ENCODE measurements around the gene TENM4. TPM values are rescaled to one million over a fixed set of nuclear protein-coding genes. Genes with fewer than 3 reads are reported as not detected.

TENM4 gene
- polyA plus RNA-seq, 1 donor from 2014 or later = 16.8 TPM

- no peaks in the 10 kb centered on the region for H3K9me2 ChIP-seq (ENCODE audit: insufficient read depth, low read length)
- TF ChIP-seq REST (IDR thresholded peaks at IDR 0.05; ENCODE audit: borderline replicate concordance) = no peak
- TF ChIP-seq EP300 (conservative IDR thresholded peaks at IDR 0.05; ENCODE audit: poor library complexity, severe bottlenecking) = no peak
- H3F3A ChIP-seq (ENCODE audit: insufficient read depth, low read length, poor library complexity, severe bottlenecking) = no peaks in the 10 kb centered on the region
Measured at GRCh38 chr11:78647986-78648875, 792.6 kb downstream of the TENM4 start.

GRCh38 chr11:78647266-78647915 lies 793.4 kb downstream of the TENM4 start:
- Histone ChIP-seq H3K9me3 (ENCODE audit: low read length) (no peaks in the 10 kb centered on the region), H3K9me2 (ENCODE audit: insufficient read depth, low read length) (no peaks in the 10 kb centered on the region), H3K9ac (ENCODE audit: low read length) (no peak overlapping the region), H3K27ac (ENCODE audit: low read length) (no peak overlapping the region), H2AFZ (ENCODE audit: low read depth, low read length) (no peak overlapping the region), H4K20me1 (ENCODE audit: insufficient read depth) (no peaks in the 10 kb centered on the region), H3K79me2 (replicated peaks; ENCODE audit: insufficient read depth, low read length) (no peaks in the 10 kb centered on the region), H3F3A (ENCODE audit: insufficient read depth, low read length, poor library complexity, severe bottlenecking) (no peaks in the 10 kb centered on the region), H3K4me2 (ENCODE audit: low read length) (no peak overlapping the region), H3K4me3 (ENCODE audit: low read length) (no peak overlapping the region), H3K27me3 (ENCODE audit: insufficient read depth, low read depth, low read length) (no peaks in the 10 kb centered on the region), H3K36me3 (ENCODE audit: insufficient read depth, low read length) (no peaks in the 10 kb centered on the region)
- no peak for TF ChIP-seq RAD21 (conservative IDR thresholded peaks at IDR 0.05)
- TF ChIP-seq TAF1 (IDR thresholded peaks at IDR 0.05; ENCODE audit: low read depth) = no peak
- TF ChIP-seq SMC3 (conservative IDR thresholded peaks at IDR 0.05; ENCODE audit: poor library complexity) = no peak
- TF ChIP-seq EZH2 (IDR thresholded peaks at IDR 0.05; ENCODE audit: borderline replicate concordance, insufficient read depth, low read length, poor library complexity, severe bottlenecking) = no peak
- TF ChIP-seq CTCF (IDR thresholded peaks at IDR 0.05; ENCODE audit: poor library complexity, severe bottlenecking) = no peak
- TF ChIP-seq POLR2AphosphoS5 (IDR thresholded peaks at IDR 0.05) = no peak
- TF ChIP-seq MXI1 (conservative IDR thresholded peaks at IDR 0.05; ENCODE audit: poor library complexity, severe bottlenecking) = no peak
- TF ChIP-seq EP300 (conservative IDR thresholded peaks at IDR 0.05; ENCODE audit: poor library complexity, severe bottlenecking) = no peak
- TF ChIP-seq REST (IDR thresholded peaks at IDR 0.05; ENCODE audit: borderline replicate concordance) = no peak

More at GRCh38 chr11:78647986-78648875, 792.6 kb downstream of the TENM4 start:
- no peak overlapping the region for H3K27ac ChIP-seq (ENCODE audit: low read length)
- no peak overlapping the region for H3K9ac ChIP-seq (ENCODE audit: low read length)
- no peak overlapping the region for H3K4me2 ChIP-seq (ENCODE audit: low read length)
- H3K4me3 ChIP-seq (ENCODE audit: low read length) = no peak overlapping the region
- H2AFZ ChIP-seq (ENCODE audit: low read depth, low read length) = no peak overlapping the region
- no peaks in the 10 kb centered on the region for H4K20me1 ChIP-seq (ENCODE audit: insufficient read depth)
- no peaks in the 10 kb centered on the region for H3K36me3 ChIP-seq (ENCODE audit: insufficient read depth, low read length)
- no peaks in the 10 kb centered on the region for H3K9me3 ChIP-seq (ENCODE audit: low read length)
- H3K27me3 ChIP-seq (ENCODE audit: insufficient read depth, low read depth, low read length) = no peaks in the 10 kb centered on the region
- H3K79me2 ChIP-seq (replicated peaks; ENCODE audit: insufficient read depth, low read length) = no peaks in the 10 kb centered on the region
